Mesodermal cell (in vitro differentiated cells): ENCODE measurements around the gene LARP4B.

Experiments used
- H3K27ac ChIP-seq: 2 replicates; pipeline ENCODE4 v1.7.0; 2013; ENCODE audit warnings: mild to moderate bottlenecking, low read depth, low read length, moderate library complexity; ENCODE audit not compliant: severe bottlenecking
- H3K36me3 ChIP-seq: 2 replicates; pipeline ENCODE4 v1.7.1; 2013; ENCODE audit warnings: mild to moderate bottlenecking, low read length, moderate library complexity; ENCODE audit not compliant: control insufficient read depth, insufficient read depth
- H3K4me1 ChIP-seq: one replicate; pipeline ENCODE4 v1.7.1; 2013; ENCODE audit warnings: mild to moderate bottlenecking, low read length; ENCODE audit not compliant: insufficient read depth, control insufficient read depth, poor library complexity, severe bottlenecking
- H3K4me3 ChIP-seq: 2 replicates; pipeline ENCODE4 v1.7.0; 2013; ENCODE audit warnings: low read length, control low read depth, mild to moderate bottlenecking; ENCODE audit not compliant: insufficient read depth, poor library complexity, severe bottlenecking; ENCODE audit errors: extremely low read depth
- H3K9me3 ChIP-seq: 2 replicates; pipeline ENCODE4 v1.7.1; 2013; ENCODE audit warnings: mild to moderate bottlenecking, low read length, moderate library complexity; ENCODE audit not compliant: control insufficient read depth
- WGBS, 2 experiments: methylation state at CpG; one replicate each; pipeline ENCODE4 v1.1.5; 2013; ENCODE audit warnings: missing lambda C conversion rate in 2 of 2; ENCODE audit not compliant: insufficient coverage in 2 of 2; 5-methylcytosine and 5-hydroxymethylcytosine counted together

Gene LARP4B

GRCh38 chr10:958106-958505 is 26.6 kb upstream of the LARP4B start:
- Histone ChIP-seq H3K4me1 (no peaks in the 10 kb centered on the region), H3K27ac (no peak overlapping the region), H3K36me3 (no peaks in the 10 kb centered on the region), H3K9me3 (no peaks in the 10 kb centered on the region), H3K4me3 (no peak overlapping the region)
- WGBS, 2 experiments = 91 to 92% methylated on average over 6 to 9 of the region's 9 CpGs

- H3K36me3 ChIP-seq = no peaks in the 10 kb centered on the region
- H3K4me3 ChIP-seq = no peak overlapping the region
- no peak overlapping the region for H3K27ac ChIP-seq
- H3K9me3 ChIP-seq = no peaks in the 10 kb centered on the region
- 82 to 97% methylated on average over 5 to 9 of the region's 9 CpGs for WGBS, 2 experiments
- H3K4me1 ChIP-seq = no peaks in the 10 kb centered on the region
Measured at GRCh38 chr10:955820-956217, 24.3 kb upstream of the LARP4B start.

- Histone ChIP-seq H3K4me3 (no peak overlapping the region), H3K9me3 (no peaks in the 10 kb centered on the region), H3K36me3 (no peaks in the 10 kb centered on the region), H3K4me1 (no peaks in the 10 kb centered on the region), H3K27ac (no peak overlapping the region)
- WGBS, 2 experiments = 68% methylated on average over 7 of the region's 13 CpGs
Measured at GRCh38 chr10:955127-955819, 23.8 kb upstream of the LARP4B start.

- Histone ChIP-seq H3K36me3 (no peaks in the 10 kb centered on the region), H3K9me3 (no peaks in the 10 kb centered on the region), H3K4me3 (no peak overlapping the region), H3K27ac (no peak overlapping the region), H3K4me1 (no peaks in the 10 kb centered on the region)
- 93 to 96% methylated on average over 19 of the region's 21 CpGs for WGBS, 2 experiments
Measured at GRCh38 chr10:954396-954795, 22.9 kb upstream of the LARP4B start.

- no peak overlapping the region for H3K4me3 ChIP-seq
- no peaks in the 10 kb centered on the region for H3K9me3 ChIP-seq
- H3K27ac ChIP-seq = no peak overlapping the region
- no peaks in the 10 kb centered on the region for H3K4me1 ChIP-seq
- no peaks in the 10 kb centered on the region for H3K36me3 ChIP-seq
- WGBS, 2 experiments = 94 to 96% methylated on average over 11 of the region's 11 CpGs
Measured at GRCh38 chr10:953836-954235, 22.3 kb upstream of the LARP4B start.

- no peaks in the 10 kb centered on the region for H3K36me3 ChIP-seq
- H3K9me3 ChIP-seq = no peaks in the 10 kb centered on the region
- no peak overlapping the region for H3K27ac ChIP-seq
- H3K4me1 ChIP-seq = peaks cover 2% of the 10 kb centered on the region
- WGBS, 2 experiments = 79 to 92% methylated on average over 8 to 9 of the region's 9 CpGs
- H3K4me3 ChIP-seq = no peak overlapping the region
Measured at GRCh38 chr10:949446-949845, 17.9 kb upstream of the LARP4B start.

GRCh38 chr10:948347-948746 is 16.8 kb upstream of the LARP4B start:
- no peaks in the 10 kb centered on the region for H3K36me3 ChIP-seq
- no peaks in the 10 kb centered on the region for H3K9me3 ChIP-seq
- no peak overlapping the region for H3K27ac ChIP-seq
- H3K4me3 ChIP-seq = no peak overlapping the region
- 84 to 94% methylated on average over 5 to 9 of the region's 10 CpGs for WGBS, 2 experiments
- peaks cover 3% of the 10 kb centered on the region for H3K4me1 ChIP-seq

- H3K4me3 ChIP-seq = no peak overlapping the region
- H3K4me1 ChIP-seq = peaks cover 3% of the 10 kb centered on the region
- WGBS, 2 experiments = 94 to 96% methylated on average over 9 to 10 of the region's 10 CpGs
- H3K27ac ChIP-seq = no peak overlapping the region
- no peaks in the 10 kb centered on the region for H3K9me3 ChIP-seq
- no peaks in the 10 kb centered on the region for H3K36me3 ChIP-seq
Measured at GRCh38 chr10:947881-948280, 16.4 kb upstream of the LARP4B start.

GRCh38 chr10:947051-947450 is 15.5 kb upstream of the LARP4B start:
- no peak overlapping the region for H3K4me3 ChIP-seq
- H3K4me1 ChIP-seq = peaks cover 3% of the 10 kb centered on the region
- 90 to 95% methylated on average over 9 of the region's 9 CpGs for WGBS, 2 experiments
- H3K9me3 ChIP-seq = no peaks in the 10 kb centered on the region
- H3K27ac ChIP-seq = no peak overlapping the region
- H3K36me3 ChIP-seq = no peaks in the 10 kb centered on the region

GRCh38 chr10:945778-946177 is 14.3 kb upstream of the LARP4B start:
- Histone ChIP-seq H3K4me3 (no peak overlapping the region), H3K36me3 (no peaks in the 10 kb centered on the region), H3K27ac (no peak overlapping the region), H3K4me1 (peaks cover 3% of the 10 kb centered on the region), H3K9me3 (no peaks in the 10 kb centered on the region)
- 83 to 87% methylated on average over 5 to 6 of the region's 6 CpGs for WGBS, 2 experiments

- WGBS, 2 experiments = 93 to 94% methylated on average over 10 of the region's 14 CpGs
- H3K4me1 ChIP-seq = peaks cover 3% of the 10 kb centered on the region
- H3K4me3 ChIP-seq = no peak overlapping the region
- H3K9me3 ChIP-seq = no peaks in the 10 kb centered on the region
- no peaks in the 10 kb centered on the region for H3K36me3 ChIP-seq
- no peak overlapping the region for H3K27ac ChIP-seq
Measured at GRCh38 chr10:944034-944831, 12.7 kb upstream of the LARP4B start.
